GM12891 (cell line): ENCODE measurements around the gene ST14.

Experiments
- POLR2A ChIP-seq: IDR thresholded peaks from 2 replicates; pipeline ENCODE4 v1.6.1; 2011; ENCODE audit warnings: low read depth, low read length, control low read depth
- POLR2AphosphoS5 ChIP-seq: IDR thresholded peaks from 2 replicates; pipeline ENCODE4 v1.6.1; 2011; ENCODE audit warnings: low read depth, low read length, control low read depth
- POU2F2 ChIP-seq: IDR thresholded peaks from 2 replicates; pipeline ENCODE4 v1.6.1; 2011; ENCODE audit warnings: low read depth, mild to moderate bottlenecking, control low read depth, low read length, moderate library complexity
- SPI1 ChIP-seq: IDR thresholded peaks from 2 replicates; pipeline ENCODE4 v1.6.1; 2011; ENCODE audit warnings: low read depth, low read length, control low read depth
- TAF1 ChIP-seq: IDR thresholded peaks from 2 replicates; pipeline ENCODE4 v1.6.1; 2011; ENCODE audit warnings: low read depth, low read length, control low read depth

GRCh38 chr11:130180491-130180890, 20.9 kb downstream of the ST14 start:
- TF ChIP-seq POLR2A (no peak), POU2F2 (no peak), TAF1 (no peak), POLR2AphosphoS5 (no peak), SPI1 (peak; percentile 81)
